H1 (cell line): ENCODE measurements around the gene CASTOR1.

Experiments used
- HDAC2 ChIP-seq, 2 experiments: fragments of 300-600 bp in 1 of 2; sonication (generic) in 1 of 2; IDR thresholded peaks; 2 replicates each; pipeline ENCODE4 v1.6.1; 2011 to 2012; ENCODE audit warnings: low read depth in 2 of 2, low read length in 2 of 2, mild to moderate bottlenecking in 2 of 2, moderate library complexity in 2 of 2, borderline replicate concordance in 1 of 2, inconsistent platforms in 1 of 2
- RAD21 ChIP-seq, 2 experiments: IDR thresholded peaks in 1 of 2; conservative IDR thresholded peaks in 1 of 2; 2 replicates each; pipeline ENCODE4 v1.6.1; 2011; ENCODE audit warnings: low read depth in 2 of 2, low read length in 2 of 2, improper control_type of control experiment in 1 of 2, inconsistent platforms in 1 of 2, mild to moderate bottlenecking in 1 of 2, moderate library complexity in 1 of 2
- TAF1 ChIP-seq: IDR thresholded peaks from 2 replicates; pipeline ENCODE4 v1.6.1; 2011; ENCODE audit warnings: mild to moderate bottlenecking, low read depth, low read length

DNA sequence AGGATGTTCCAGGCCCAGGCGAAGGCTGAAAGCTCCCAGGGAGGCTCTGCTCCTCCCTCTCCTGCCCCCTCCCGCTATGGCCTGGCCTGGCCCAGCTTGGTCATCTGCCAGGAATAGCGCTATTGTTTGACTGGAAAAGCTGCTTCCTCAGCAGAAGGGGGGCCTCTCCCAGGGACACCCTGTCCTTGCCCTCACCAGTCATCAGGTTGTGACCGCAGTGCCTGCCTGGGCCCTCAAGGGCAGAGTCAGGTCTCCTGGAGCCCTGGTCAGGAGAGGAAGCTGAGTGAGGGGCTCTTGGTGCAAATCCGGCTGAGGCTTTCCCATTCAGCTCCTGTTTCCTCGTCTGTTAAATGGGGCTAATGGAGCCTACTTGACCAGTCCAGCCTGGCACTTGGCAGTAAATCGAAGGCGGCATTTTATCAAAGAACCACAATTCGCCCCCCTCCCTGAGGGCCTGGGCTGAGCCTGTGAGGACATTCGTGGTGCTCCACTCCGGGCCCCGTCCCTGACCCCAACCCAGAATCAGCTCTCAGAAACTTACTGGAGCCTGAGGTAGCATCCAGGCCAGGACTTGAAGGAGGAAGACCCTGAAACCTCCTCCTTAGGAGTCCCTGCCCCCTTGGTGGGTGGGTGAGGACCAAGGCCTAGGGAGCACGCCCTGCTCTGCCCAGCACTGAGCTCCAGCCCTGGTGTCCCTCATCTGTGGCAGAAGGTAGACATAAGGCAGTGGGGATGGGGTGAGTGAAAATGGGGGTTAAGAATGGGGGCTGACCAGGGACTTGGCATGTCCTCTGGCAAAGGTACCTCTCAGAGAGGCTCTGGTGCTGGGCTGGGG is 2.0 kb upstream of the CASTOR1 start:
- TF ChIP-seq TAF1 (no peak), RAD21 (IDR thresholded peaks at IDR 0.05 in 1 of 2, conservative IDR thresholded peaks at IDR 0.05 in 1 of 2; ENCODE audit: low read depth in 2 of 2, low read length in 2 of 2) (no peak), HDAC2 (IDR thresholded peaks at IDR 0.05; ENCODE audit: borderline replicate concordance in 1 of 2, low read depth in 2 of 2, low read length in 2 of 2) (no peak)
